HL-60 (cell line): Measurements from ENCODE around the gene CEACAM6.
"Not testable (repeated sequence)": the region's sequence is repeated elsewhere in the genome, so short reads cannot be mapped to it uniquely, and the experiment has no call there.

Experiments
- DNase-seq, 2 experiments: peaks; one replicate each; pipeline ENCODE4 v3.0.0-alpha.2; 2010 to 2020; ENCODE audit warnings: low read depth in 1 of 2, low spot score in 1 of 2
- H3K27ac ChIP-seq: fragments of 250-450 bp; sonication (Bioruptor Pico); replicated peaks from 2 replicates; pipeline ENCODE4 v1.5.1; 2020; ENCODE audit warnings: mild to moderate bottlenecking, moderate library complexity
- H3K27me3 ChIP-seq: fragments of 250-450 bp; sonication (Bioruptor Pico); 2 replicates; pipeline ENCODE4 v1.5.1; 2021; ENCODE audit warnings: mild to moderate bottlenecking, moderate library complexity; ENCODE audit not compliant: insufficient read depth, poor library complexity, severe bottlenecking
- H3K4me3 ChIP-seq: replicated peaks from 2 replicates; pipeline ENCODE4 v1.5.1; 2011; ENCODE audit warnings: mild to moderate bottlenecking, control low read depth, low read length; ENCODE audit not compliant: insufficient read depth
- CTCF ChIP-seq: IDR thresholded peaks from one replicate; pipeline ENCODE4 v1.5.1; 2011; ENCODE audit warnings: low read length, control low read depth, inconsistent platforms; ENCODE audit not compliant: insufficient read depth
- GABPA ChIP-seq: IDR thresholded peaks from 2 replicates; pipeline ENCODE4 v1.6.1; 2012; ENCODE audit warnings: low read depth
- POLR2AphosphoS5 ChIP-seq: IDR thresholded peaks from 2 replicates; pipeline ENCODE4 v1.6.1; 2012; ENCODE audit warnings: low read depth
- SPI1 ChIP-seq: IDR thresholded peaks from 2 replicates; pipeline ENCODE4 v1.6.1; 2012; ENCODE audit warnings: low read depth, mild to moderate bottlenecking, borderline replicate concordance
- TF ChIP-seq, protein P1 (sequence below): IDR thresholded peaks from 2 replicates; pipeline ENCODE4 v1.6.1; 2012; ENCODE audit warnings: low read depth; ENCODE audit not compliant: insufficient replicate concordance

CEACAM6 gene

GRCh38 chr19:41745756-41746155 is 9.6 kb upstream of the CEACAM6 start:
- DNase-seq, result peak; percentile 28 to 84
- no peak overlapping the region for H3K4me3 ChIP-seq
- TF ChIP-seq GABPA (no peak), SPI1 (peak; percentile 20; the same call in 1 of the 2 replicates)
- H3K27ac ChIP-seq, result peak overlapping the region; percentile 81
- no peaks in the 10 kb centered on the region for H3K27me3 ChIP-seq

- H3K4me3 ChIP-seq, result no peak overlapping the region
- DNase-seq, result peak; percentile 25 to 85
- H3K27me3 ChIP-seq, result no peaks in the 10 kb centered on the region
- TF ChIP-seq SPI1 (no peak), GABPA (no peak), POLR2AphosphoS5 (no peak), CTCF (peak; percentile 65)
- TF ChIP-seq, protein P1, sequence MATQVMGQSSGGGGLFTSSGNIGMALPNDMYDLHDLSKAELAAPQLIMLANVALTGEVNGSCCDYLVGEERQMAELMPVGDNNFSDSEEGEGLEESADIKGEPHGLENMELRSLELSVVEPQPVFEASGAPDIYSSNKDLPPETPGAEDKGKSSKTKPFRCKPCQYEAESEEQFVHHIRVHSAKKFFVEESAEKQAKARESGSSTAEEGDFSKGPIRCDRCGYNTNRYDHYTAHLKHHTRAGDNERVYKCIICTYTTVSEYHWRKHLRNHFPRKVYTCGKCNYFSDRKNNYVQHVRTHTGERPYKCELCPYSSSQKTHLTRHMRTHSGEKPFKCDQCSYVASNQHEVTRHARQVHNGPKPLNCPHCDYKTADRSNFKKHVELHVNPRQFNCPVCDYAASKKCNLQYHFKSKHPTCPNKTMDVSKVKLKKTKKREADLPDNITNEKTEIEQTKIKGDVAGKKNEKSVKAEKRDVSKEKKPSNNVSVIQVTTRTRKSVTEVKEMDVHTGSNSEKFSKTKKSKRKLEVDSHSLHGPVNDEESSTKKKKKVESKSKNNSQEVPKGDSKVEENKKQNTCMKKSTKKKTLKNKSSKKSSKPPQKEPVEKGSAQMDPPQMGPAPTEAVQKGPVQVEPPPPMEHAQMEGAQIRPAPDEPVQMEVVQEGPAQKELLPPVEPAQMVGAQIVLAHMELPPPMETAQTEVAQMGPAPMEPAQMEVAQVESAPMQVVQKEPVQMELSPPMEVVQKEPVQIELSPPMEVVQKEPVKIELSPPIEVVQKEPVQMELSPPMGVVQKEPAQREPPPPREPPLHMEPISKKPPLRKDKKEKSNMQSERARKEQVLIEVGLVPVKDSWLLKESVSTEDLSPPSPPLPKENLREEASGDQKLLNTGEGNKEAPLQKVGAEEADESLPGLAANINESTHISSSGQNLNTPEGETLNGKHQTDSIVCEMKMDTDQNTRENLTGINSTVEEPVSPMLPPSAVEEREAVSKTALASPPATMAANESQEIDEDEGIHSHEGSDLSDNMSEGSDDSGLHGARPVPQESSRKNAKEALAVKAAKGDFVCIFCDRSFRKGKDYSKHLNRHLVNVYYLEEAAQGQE, result peak; percentile 31
- H3K27ac ChIP-seq, result peak overlapping the region; percentile 81
Observed at GRCh38 chr19:41746593-41747227, 8.6 kb upstream of the CEACAM6 start.

DNA sequence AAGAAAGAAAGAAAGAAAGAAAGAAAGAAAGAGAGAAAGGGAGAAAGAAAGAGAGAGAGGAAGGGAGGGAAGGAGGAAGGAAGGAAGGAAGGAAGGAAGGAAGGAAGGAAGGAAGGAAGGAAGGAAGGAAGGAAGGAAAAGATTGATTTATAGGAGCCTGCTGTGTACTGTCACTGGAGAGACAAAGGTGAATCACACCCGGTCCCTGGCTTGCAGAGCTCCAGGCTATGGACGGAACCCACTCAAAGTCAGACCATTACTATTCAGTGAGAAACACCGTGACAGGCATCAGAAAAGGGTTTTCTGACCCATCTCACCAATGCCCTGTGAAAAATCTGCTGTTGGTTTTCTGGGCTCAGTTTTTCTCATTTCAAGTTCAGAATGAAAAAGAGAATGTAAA is 7.3 kb upstream of the CEACAM6 start:
- H3K27me3 ChIP-seq, result no peaks in the 10 kb centered on the region
- no peak for TF ChIP-seq POLR2AphosphoS5
- no peak for TF ChIP-seq CTCF
- TF ChIP-seq, protein P1, result no peak
- no peak for TF ChIP-seq SPI1
- TF ChIP-seq GABPA, result no peak
- no peak for DNase-seq
- H3K27ac ChIP-seq, result no peak overlapping the region
- no peak overlapping the region for H3K4me3 ChIP-seq

- not testable (repeated sequence) for H3K4me3 ChIP-seq, DNase-seq, H3K27me3 ChIP-seq, H3K27ac ChIP-seq
Observed at GRCh38 chr19:41750248-41751134, 4.8 kb upstream of the CEACAM6 start.
